GM21381 (cell line): Measurements from ENCODE around the gene MGLL.
"Not testable (repeated sequence)": the region's sequence is repeated elsewhere in the genome, so short reads cannot be mapped to it uniquely, and the experiment has no call there.

Experiments used
- ATAC-seq: cut with Tn5 transposase; IDR thresholded peaks from one replicate; pipeline ENCODE4 v1.9.1; 2021; ENCODE audit warnings: mild to moderate bottlenecking, moderate library complexity; ENCODE audit not compliant: unreplicated experiment

Gene MGLL

GRCh38 chr3:127692501-127693335, 129.6 kb downstream of the MGLL start:
- no peak for ATAC-seq

- no peak for ATAC-seq
Observed at GRCh38 chr3:127691974-127692373, 130.3 kb downstream of the MGLL start.

GRCh38 chr3:127691489-127691888, 130.8 kb downstream of the MGLL start:
- ATAC-seq, result no peak

- no peak for ATAC-seq
Observed at GRCh38 chr3:127690823-127691452, 131.4 kb downstream of the MGLL start.

GRCh38 chr3:127690106-127690505, 132.2 kb downstream of the MGLL start:
- ATAC-seq, result no peak

GRCh38 chr3:127689266-127689860, 133.0 kb downstream of the MGLL start:
- no peak for ATAC-seq

GRCh38 chr3:127688416-127689265, 133.7 kb downstream of the MGLL start:
- no peak for ATAC-seq

- no peak for ATAC-seq
Observed at GRCh38 chr3:127688022-127688415, 134.3 kb downstream of the MGLL start.

GRCh38 chr3:127687228-127687737, 135.0 kb downstream of the MGLL start:
- ATAC-seq, result no peak

GRCh38 chr3:127686512-127686894, 135.8 kb downstream of the MGLL start:
- no peak for ATAC-seq

- no peak for ATAC-seq
Observed at GRCh38 chr3:127685708-127686511, 136.4 kb downstream of the MGLL start.

- ATAC-seq, result no peak
Observed at GRCh38 chr3:127684871-127685707, 137.2 kb downstream of the MGLL start.

GRCh38 chr3:127682561-127682960, 139.8 kb downstream of the MGLL start:
- ATAC-seq, result no peak

- not testable (repeated sequence) for ATAC-seq
Observed at GRCh38 chr3:127682175-127682554, 140.2 kb downstream of the MGLL start.

- ATAC-seq, result no peak
Observed at GRCh38 chr3:127680798-127681221, 141.5 kb downstream of the MGLL start.

- no peak for ATAC-seq
Observed at GRCh38 chr3:127680146-127680661, 142.1 kb downstream of the MGLL start.

- no peak for ATAC-seq
Observed at GRCh38 chr3:127679534-127680145, 142.7 kb downstream of the MGLL start.
